Endothelial cell of umbilical vein (primary cell): ENCODE measurements around the gene OR2A14. TPM values are rescaled to one million over a fixed set of nuclear protein-coding genes. Genes with fewer than 3 reads are reported as not detected.

ENCODE experiments used
- BruUV-seq: library from RNA; stranded (reverse); fragments of 400-500 nt; replicated peaks from 2 replicates; lab custom pipeline; 2021; lab: Mats Ljungman, UMichigan
- CTCF ChIA-PET: fragments of 300-600, 350-600 bp; sonication (Branson Sonifier 250); formaldehyde crosslinking; loops from one replicate; lab custom pipeline; 2021; ENCODE audit warnings: antibody characterized with exemption, inconsistent platforms; lab: Charles Lee
- POLR2A ChIA-PET: fragments of 300-600, 350-600 bp; sonication (Branson Sonifier 250); formaldehyde crosslinking; loops from one replicate; lab custom pipeline; 2021; ENCODE audit warnings: antibody characterized with exemption, inconsistent platforms; lab: Charles Lee
- DNase-seq: peaks from one replicate; pipeline ENCODE4 v3.0.0-alpha.2; 2011; ENCODE audit warnings: low read depth, low spot score
- FAIRE-seq: peaks from 2 replicates; lab custom pipeline; 2011; peaks lifted over from hg19 to GRCh38; lab: Jason Lieb, UNC
- H2AFZ ChIP-seq: 2 replicates; pipeline ENCODE4 v1.6.0; 2012; ENCODE audit warnings: low read depth, low read length, control low read depth, inconsistent platforms
- H3K27ac ChIP-seq: 2 replicates; pipeline ENCODE4 v1.5.1; 2011; ENCODE audit warnings: low read depth, mild to moderate bottlenecking, control low read depth, low read length, moderate library complexity; ENCODE audit not compliant: insufficient read depth
- H3K27me3 ChIP-seq, 2 experiments: 2 replicates each; pipeline versions ENCODE4 v1.6.0 to v1.6.1; 2011; ENCODE audit warnings: low read length in 2 of 2, mixed read lengths in 1 of 2; ENCODE audit not compliant: control insufficient read depth in 2 of 2, insufficient read depth in 2 of 2
- H3K36me3 ChIP-seq, 2 experiments: 2 replicates in 1 of 2; 3 replicates in 1 of 2; pipeline ENCODE4 v1.5.1; 2011; ENCODE audit warnings: low read length in 2 of 2, mild to moderate bottlenecking in 1 of 2, moderate library complexity in 1 of 2; ENCODE audit not compliant: control insufficient read depth in 2 of 2, insufficient read depth in 2 of 2; ENCODE audit errors: extremely low read depth in 1 of 2
- H3K4me1 ChIP-seq: 3 replicates; pipeline ENCODE4 v1.5.1; 2011; ENCODE audit warnings: mild to moderate bottlenecking, low read length; ENCODE audit not compliant: control insufficient read depth, insufficient read depth; ENCODE audit errors: extremely low read depth
- H3K4me2 ChIP-seq: 2 replicates; pipeline ENCODE4 v1.6.1; 2011; ENCODE audit warnings: low read length, control low read depth, mixed read lengths; ENCODE audit not compliant: insufficient read depth
- H3K4me3 ChIP-seq, 3 experiments: fragments of 200-600 bp in 1 of 3; sonication (generic), shearing (Covaris generic) in 1 of 3; replicated peaks in 1 of 3; 2 replicates each; pipeline ENCODE4 v1.5.1; 2011 to 2016; ENCODE audit warnings: control low read depth in 3 of 3, low read length in 3 of 3, mild to moderate bottlenecking in 2 of 3, inconsistent platforms in 1 of 3, low read depth in 1 of 3, moderate library complexity in 1 of 3; ENCODE audit not compliant: insufficient read depth in 1 of 3
- H3K79me2 ChIP-seq: 2 replicates; pipeline ENCODE4 v1.6.0; 2012; ENCODE audit warnings: low read length, inconsistent platforms; ENCODE audit not compliant: control insufficient read depth, insufficient read depth
- H3K9ac ChIP-seq: replicated peaks from 2 replicates; pipeline ENCODE3; 2011; ENCODE audit warnings: low read length, control low read depth; ENCODE audit not compliant: insufficient read depth; ENCODE audit errors: extremely low read depth
- H3K9me1 ChIP-seq: replicated peaks from 3 replicates; pipeline ENCODE4 v1.6.0; 2011; ENCODE audit warnings: mild to moderate bottlenecking, low read length; ENCODE audit not compliant: control insufficient read depth, insufficient read depth; ENCODE audit errors: extremely low read depth
- H3K9me3 ChIP-seq: replicated peaks from 2 replicates; pipeline ENCODE4 v1.5.1; 2012; ENCODE audit warnings: low read length, inconsistent platforms; ENCODE audit not compliant: control insufficient read depth, insufficient read depth
- H4K20me1 ChIP-seq: replicated peaks from 2 replicates; pipeline ENCODE3; 2011; ENCODE audit warnings: mild to moderate bottlenecking, low read length; ENCODE audit not compliant: control insufficient read depth, insufficient read depth; ENCODE audit errors: extremely low read depth
- CTCF ChIP-seq, 2 donors: IDR thresholded peaks; 1 replicate in 1 of 2; 2 replicates in 1 of 2; pipeline ENCODE4 v1.5.1; 2011; ENCODE audit warnings: low read length in 2 of 2, mild to moderate bottlenecking in 2 of 2, moderate library complexity in 2 of 2, control low read depth in 1 of 2, inconsistent platforms in 1 of 2, low read depth in 1 of 2; ENCODE audit not compliant: insufficient read depth in 1 of 2; ENCODE audit errors: extremely low read depth in 1 of 2
- EZH2 ChIP-seq: IDR thresholded peaks from 2 replicates; pipeline ENCODE4 v1.6.1; 2012; ENCODE audit warnings: borderline replicate concordance, low read depth, mild to moderate bottlenecking, moderate library complexity, low read length, inconsistent platforms; ENCODE audit not compliant: severe bottlenecking
- FOS ChIP-seq: IDR thresholded peaks from 2 replicates; pipeline ENCODE4 v1.6.1; 2011; ENCODE audit warnings: mild to moderate bottlenecking, low read length, moderate library complexity, borderline replicate concordance; ENCODE audit not compliant: insufficient read depth
- GATA2 ChIP-seq: IDR thresholded peaks from 2 replicates; pipeline ENCODE4 v1.7.0; 2011; ENCODE audit warnings: low read depth, mild to moderate bottlenecking, moderate library complexity, mixed read lengths, low read length; ENCODE audit not compliant: insufficient read length, insufficient read depth
- JUN ChIP-seq: IDR thresholded peaks from 2 replicates; pipeline ENCODE4 v1.6.1; 2011; ENCODE audit warnings: borderline replicate concordance, low read depth; ENCODE audit not compliant: insufficient read length, insufficient read depth
- MAX ChIP-seq: IDR thresholded peaks from 2 replicates; pipeline ENCODE4 v1.6.1; 2011; ENCODE audit not compliant: insufficient read depth, insufficient read length
- MYC ChIP-seq: IDR thresholded peaks from one replicate; pipeline ENCODE4 v1.6.1; 2011; ENCODE audit warnings: mild to moderate bottlenecking, low read depth, low read length
- POLR2A ChIP-seq: IDR thresholded peaks from 2 replicates; pipeline ENCODE4 v1.6.1; 2012; ENCODE audit warnings: low read depth, mild to moderate bottlenecking, control low read depth, low read length
- POLR2AphosphoS5 ChIP-seq: IDR thresholded peaks from 2 replicates; pipeline ENCODE4 v1.6.1; 2012; ENCODE audit warnings: low read depth, mild to moderate bottlenecking, control low read depth, low read length, moderate library complexity; ENCODE audit not compliant: insufficient read depth
- dilution Hi-C: fragments of 300-500 bp; cut with MboI; formaldehyde crosslinking; loops from one replicate; pipeline ENCODE4 v1.15.0; 2019; ENCODE audit warnings: low sequenced_read_pairs; ENCODE audit not compliant: extremely low pct_ligation_motif_present
- intact Hi-C: fragments of 100-400 bp; cut with micrococcal nuclease; formaldehyde crosslinking; loops from one replicate; pipeline ENCODE4 v1.10.0; 2022
- polyA plus RNA-seq, 4 experiments: library from polyadenylated mRNA; depleted of rRNA in 3 of 4; stranded (reverse) in 3 of 4; unstranded in 1 of 4; fragments of >200 nt; gene quantifications; 2 replicates each; pipeline versions ENCODE4 v1.2.1 to v1.2.3, GENCODE V29; 2011 to 2012; ENCODE audit warnings: missing spikeins in 1 of 4
- total RNA-seq: library from RNA; stranded (reverse); gene quantifications from 2 replicates; pipeline ENCODE4 v1.2.3, GENCODE V29; 2021

The OR2A14 gene
- total and polyA plus RNA-seq, 2 donors (not counting 3 experiments of a cell fraction or from before 2014, with no cell fraction given) = not detected

GRCh38 chr7:144086730-144087129 is 36.2 kb upstream of the OR2A14 start:
- H3K79me2 ChIP-seq = no peaks in the 10 kb centered on the region
- intact Hi-C loops = no loop called here
- ChIA-PET POLR2A (no interaction called here), CTCF (no interaction called here)
- no peak overlapping the region for H3K4me3 ChIP-seq
- no peak overlapping the region for H3K27ac ChIP-seq
- dilution Hi-C loops = no loop called here
- H3K27me3 ChIP-seq = peaks cover 0 to 2% of the 10 kb centered on the region in 2 experiments
- H3K4me1 ChIP-seq = no peaks in the 10 kb centered on the region
- no peaks in the 10 kb centered on the region for H3K9me3 ChIP-seq
- H2AFZ ChIP-seq = no peak overlapping the region
- FAIRE-seq = no peak
- DNase-seq = no peak
- TF ChIP-seq FOS (no peak), GATA2 (no peak), MYC (no peak), CTCF (IDR thresholded peaks at IDR 0.05; ENCODE audit: extremely low read depth in 1 of 2, insufficient read depth in 1 of 2, low read depth in 1 of 2, low read length in 2 of 2) (no peak), JUN (no peak), POLR2A (no peak), MAX (no peak), EZH2 (no peak), POLR2AphosphoS5 (no peak)
- H3K36me3 ChIP-seq = no peaks in the 10 kb centered on the region
- H3K4me2 ChIP-seq = no peak overlapping the region
- no peaks in the 10 kb centered on the region for H3K9me1 ChIP-seq
- H3K9ac ChIP-seq = no peak overlapping the region
- no peaks in the 10 kb centered on the region for H4K20me1 ChIP-seq
- no TSS peak for BruUV-seq
